HCT116 (cell line): ENCODE results near the gene LRRC34. TPM values are rescaled to one million over a fixed set of nuclear protein-coding genes. Genes with fewer than 3 reads are reported as not detected.

Experiments used
- ATAC-seq: fragments of 200-7000 bp; cut with Tn5 transposase; 2 replicates; pipeline ENCODE4 v1.9.1; 2020; ENCODE audit warnings: mild to moderate bottlenecking, moderate library complexity
- BruUV-seq: library from RNA; stranded (reverse); fragments of 400-500 nt; replicated peaks from 2 replicates; lab custom pipeline; 2021; lab: Mats Ljungman, UMichigan
- CTCF ChIA-PET: fragments of 300-600 bp; sonication (Branson Sonifier 250); formaldehyde crosslinking; loops from one replicate; lab custom pipeline; 2021; ENCODE audit warnings: antibody characterized with exemption; lab: Charles Lee
- POLR2A ChIA-PET: fragments of 300-600, 350-600 bp; sonication (Branson Sonifier 250); formaldehyde crosslinking; loops from one replicate; lab custom pipeline; 2021; ENCODE audit warnings: antibody characterized with exemption; lab: Charles Lee
- RAD21 ChIA-PET, 2 experiments: fragments of 300-600 bp; sonication (Branson Sonifier 250); formaldehyde crosslinking; loops; one replicate each; lab custom pipeline; 2023; ENCODE audit warnings: low total read pairs in 2 of 2; ENCODE audit not compliant: uncharacterized antibody in 2 of 2, unreplicated experiment in 2 of 2, low non-redundant PET in 1 of 2; lab: Charles Lee
- DNase-seq: peaks from one replicate; pipeline ENCODE4 v3.0.0-alpha.2; 2010; ENCODE audit warnings: low read depth, low spot score
- H2AFZ ChIP-seq: fragments of 200-600 bp; shearing (Covaris generic), sonication (generic); 2 replicates; pipeline ENCODE4 v1.6.1; 2017; ENCODE audit warnings: low read depth, mixed run types, mixed read lengths, antibody characterized with exemption, low read length; ENCODE audit not compliant: poor library complexity, severe bottlenecking
- H3K27ac ChIP-seq: 2 replicates; pipeline ENCODE4 v1.5.1; 2012; ENCODE audit warnings: low read depth, low read length
- H3K27me3 ChIP-seq: fragments of 200-600 bp; sonication (generic); 2 replicates; pipeline ENCODE4 v1.6.1; 2016; ENCODE audit warnings: mixed run types, low read length, mixed read lengths; ENCODE audit not compliant: insufficient read depth
- H3K36me3 ChIP-seq, 2 experiments: fragments of 200-500 bp in 1 of 2; fragments of 200-600 bp in 1 of 2; sonication (Bioruptor generic) in 1 of 2; sonication (generic) in 1 of 2; 2 replicates each; pipeline versions ENCODE4 v1.5.1 to v1.6.1; 2014 to 2016; ENCODE audit warnings: low read length in 2 of 2, inconsistent platforms in 1 of 2, mixed read lengths in 1 of 2, mixed run types in 1 of 2; ENCODE audit not compliant: insufficient read depth in 2 of 2, control insufficient read depth in 1 of 2
- H3K4me1 ChIP-seq, 2 experiments: fragments of 200-600 bp in 1 of 2; sonication (generic) in 1 of 2; 2 replicates each; pipeline versions ENCODE4 v1.5.1 to v1.6.1; 2012 to 2017; ENCODE audit warnings: low read length in 2 of 2, inconsistent platforms in 1 of 2, mild to moderate bottlenecking in 1 of 2, mixed read lengths in 1 of 2, mixed run types in 1 of 2, moderate library complexity in 1 of 2; ENCODE audit not compliant: insufficient read depth in 2 of 2, control insufficient read depth in 1 of 2
- H3K4me2 ChIP-seq: fragments of 200-600 bp; sonication (generic); 2 replicates; pipeline ENCODE4 v1.6.1; 2017; ENCODE audit warnings: mixed run types, low read length, mixed read lengths
- H3K4me3 ChIP-seq, 2 experiments: fragments of 200-600 bp in 1 of 2; sonication (generic) in 1 of 2; replicated peaks in 1 of 2; 2 replicates each; pipeline ENCODE4 v1.5.1; 2011 to 2016; ENCODE audit warnings: low read length in 2 of 2, control low read depth in 1 of 2, low read depth in 1 of 2, mild to moderate bottlenecking in 1 of 2, mixed read lengths in 1 of 2, mixed run types in 1 of 2
- H3K79me2 ChIP-seq: fragments of 200-600 bp; sonication (generic); 2 replicates; pipeline ENCODE4 v1.6.1; 2017; ENCODE audit warnings: mild to moderate bottlenecking, mixed run types, low read length, moderate library complexity, mixed read lengths; ENCODE audit not compliant: insufficient read depth
- H3K9ac ChIP-seq: fragments of 200-600 bp; sonication (generic); 2 replicates; pipeline ENCODE4 v1.6.1; 2016; ENCODE audit warnings: low read length, mixed read lengths
- H3K9me2 ChIP-seq: fragments of 200-600 bp; sonication (generic), shearing (Covaris generic); 2 replicates; pipeline ENCODE4 v1.6.1; 2017; ENCODE audit warnings: mixed run types, mild to moderate bottlenecking, moderate library complexity; ENCODE audit not compliant: insufficient read depth
- H3K9me3 ChIP-seq, 2 experiments: fragments of 200-500 bp in 1 of 2; fragments of 200-600 bp in 1 of 2; sonication (Bioruptor generic) in 1 of 2; sonication (generic) in 1 of 2; 2 replicates each; pipeline ENCODE4 v1.6.1; 2014 to 2017; ENCODE audit warnings: low read length in 2 of 2, mixed read lengths in 2 of 2, inconsistent platforms in 1 of 2, low read depth in 1 of 2, mild to moderate bottlenecking in 1 of 2, mixed run types in 1 of 2, moderate library complexity in 1 of 2; ENCODE audit not compliant: control insufficient read depth in 1 of 2, insufficient read depth in 1 of 2
- H4K20me1 ChIP-seq: fragments of 200-600 bp; sonication (generic), shearing (Covaris generic); 2 replicates; pipeline ENCODE4 v1.6.1; 2017; ENCODE audit warnings: mixed run types, mild to moderate bottlenecking, moderate library complexity; ENCODE audit not compliant: insufficient read depth
- ATF3 ChIP-seq: IDR thresholded peaks from 2 replicates; pipeline ENCODE4 v1.6.1; 2012
- CEBPB ChIP-seq: IDR thresholded peaks from 2 replicates; pipeline ENCODE4 v1.6.1; 2012; ENCODE audit warnings: low read depth
- CTCF ChIP-seq, 3 experiments: fragments of 200-600 bp in 1 of 3; sonication (generic) in 1 of 3; IDR thresholded peaks in 2 of 3; conservative IDR thresholded peaks in 1 of 3; 2 replicates each; pipeline ENCODE4 v1.5.1; 2012 to 2017; ENCODE audit warnings: low read depth in 2 of 3, low read length in 2 of 3, antibody characterized with exemption in 1 of 3, borderline replicate concordance in 1 of 3, control low read depth in 1 of 3, mild to moderate bottlenecking in 1 of 3, mixed read lengths in 1 of 3, mixed run types in 1 of 3, moderate library complexity in 1 of 3; ENCODE audit not compliant: insufficient read depth in 1 of 3
- EGR1 ChIP-seq: IDR thresholded peaks from 2 replicates; pipeline ENCODE4 v1.6.1; 2012; ENCODE audit warnings: low read depth
- EZH2 ChIP-seq: fragments of 200-600 bp; sonication (generic); IDR thresholded peaks from 2 replicates; pipeline ENCODE4 v1.6.1; 2017; ENCODE audit warnings: antibody characterized with exemption, mixed run types
- EZH2phosphoT487 ChIP-seq: fragments of 200-600 bp; IDR thresholded peaks from 2 replicates; pipeline ENCODE4 v1.6.1; 2018; ENCODE audit warnings: antibody characterized with exemption, borderline replicate concordance
- FOSL1 ChIP-seq: IDR thresholded peaks from 2 replicates; pipeline ENCODE4 v1.6.1; 2012; ENCODE audit warnings: low read depth
- MAX ChIP-seq: IDR thresholded peaks from 2 replicates; pipeline ENCODE4 v1.6.1; 2012
- POLR2AphosphoS5 ChIP-seq: IDR thresholded peaks from 2 replicates; pipeline ENCODE4 v1.6.1; 2011; ENCODE audit warnings: mild to moderate bottlenecking, low read depth, low read length, moderate library complexity
- SRF ChIP-seq: IDR thresholded peaks from 2 replicates; pipeline ENCODE4 v1.6.1; 2012; ENCODE audit warnings: low read depth
- YY1 ChIP-seq: IDR thresholded peaks from 2 replicates; pipeline ENCODE4 v1.6.1; 2011; ENCODE audit warnings: low read length, low read depth, moderate library complexity, mild to moderate bottlenecking; ENCODE audit not compliant: insufficient replicate concordance; ENCODE audit errors: extremely low read depth
- intact Hi-C: fragments of 100-400 bp; cut with micrococcal nuclease; formaldehyde crosslinking; loops from 2 replicates; pipeline ENCODE4 v1.10.0; 2022
- total RNA-seq: library from RNA; stranded (reverse); gene quantifications from one replicate; pipeline ENCODE4 v1.2.1, GENCODE V29; 2021; ENCODE audit not compliant: unreplicated experiment
- TF ChIP-seq, protein P1 (sequence below): IDR thresholded peaks from 2 replicates; pipeline ENCODE4 v1.6.1; 2012; ENCODE audit warnings: low read depth

Gene LRRC34
- total RNA-seq, 1 experiment from 2014 or later, result not detected

DNA sequence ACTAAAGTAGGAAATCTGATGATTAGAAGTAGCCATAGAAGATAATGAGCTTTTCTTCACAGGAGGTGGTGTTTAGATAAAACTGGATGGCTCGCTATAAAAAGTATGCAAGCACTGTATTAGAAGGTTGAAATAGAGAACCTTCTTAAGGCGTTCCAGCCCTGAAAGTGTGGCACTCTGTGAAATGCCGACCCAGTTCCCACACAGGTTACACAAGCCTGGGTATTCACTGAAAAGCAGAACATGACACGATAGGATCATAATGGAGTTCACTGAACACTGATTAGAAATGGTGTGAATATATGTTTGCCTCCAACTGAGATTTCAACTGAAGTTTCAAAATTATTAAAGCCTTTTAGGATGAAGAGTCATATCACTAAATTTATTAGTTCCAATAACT, 15.0 kb upstream of the LRRC34 start:
- CTCF ChIA-PET, result no interaction called here
- intact Hi-C loops, result no loop called here
- no peak for ATAC-seq
- no peak overlapping the region for H3K27ac ChIP-seq
- H3K36me3 ChIP-seq, result no peaks in the 10 kb centered on the region
- TF ChIP-seq, protein P1, sequence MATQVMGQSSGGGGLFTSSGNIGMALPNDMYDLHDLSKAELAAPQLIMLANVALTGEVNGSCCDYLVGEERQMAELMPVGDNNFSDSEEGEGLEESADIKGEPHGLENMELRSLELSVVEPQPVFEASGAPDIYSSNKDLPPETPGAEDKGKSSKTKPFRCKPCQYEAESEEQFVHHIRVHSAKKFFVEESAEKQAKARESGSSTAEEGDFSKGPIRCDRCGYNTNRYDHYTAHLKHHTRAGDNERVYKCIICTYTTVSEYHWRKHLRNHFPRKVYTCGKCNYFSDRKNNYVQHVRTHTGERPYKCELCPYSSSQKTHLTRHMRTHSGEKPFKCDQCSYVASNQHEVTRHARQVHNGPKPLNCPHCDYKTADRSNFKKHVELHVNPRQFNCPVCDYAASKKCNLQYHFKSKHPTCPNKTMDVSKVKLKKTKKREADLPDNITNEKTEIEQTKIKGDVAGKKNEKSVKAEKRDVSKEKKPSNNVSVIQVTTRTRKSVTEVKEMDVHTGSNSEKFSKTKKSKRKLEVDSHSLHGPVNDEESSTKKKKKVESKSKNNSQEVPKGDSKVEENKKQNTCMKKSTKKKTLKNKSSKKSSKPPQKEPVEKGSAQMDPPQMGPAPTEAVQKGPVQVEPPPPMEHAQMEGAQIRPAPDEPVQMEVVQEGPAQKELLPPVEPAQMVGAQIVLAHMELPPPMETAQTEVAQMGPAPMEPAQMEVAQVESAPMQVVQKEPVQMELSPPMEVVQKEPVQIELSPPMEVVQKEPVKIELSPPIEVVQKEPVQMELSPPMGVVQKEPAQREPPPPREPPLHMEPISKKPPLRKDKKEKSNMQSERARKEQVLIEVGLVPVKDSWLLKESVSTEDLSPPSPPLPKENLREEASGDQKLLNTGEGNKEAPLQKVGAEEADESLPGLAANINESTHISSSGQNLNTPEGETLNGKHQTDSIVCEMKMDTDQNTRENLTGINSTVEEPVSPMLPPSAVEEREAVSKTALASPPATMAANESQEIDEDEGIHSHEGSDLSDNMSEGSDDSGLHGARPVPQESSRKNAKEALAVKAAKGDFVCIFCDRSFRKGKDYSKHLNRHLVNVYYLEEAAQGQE, result no peak
- TF ChIP-seq SRF (no peak), ATF3 (no peak), CTCF (IDR thresholded peaks at IDR 0.05 in 2 of 3, conservative IDR thresholded peaks at IDR 0.05 in 1 of 3; ENCODE audit: borderline replicate concordance in 1 of 3, insufficient read depth in 1 of 3, low read depth in 2 of 3, low read length in 2 of 3) (no peak), EGR1 (no peak), POLR2AphosphoS5 (no peak), FOSL1 (no peak), YY1 (no peak), CEBPB (no peak), EZH2 (no peak), EZH2phosphoT487 (no peak), MAX (no peak)
- no peak for DNase-seq
- BruUV-seq, result no TSS peak
- no peak overlapping the region for H3K4me3 ChIP-seq
- no peak overlapping the region for H2AFZ ChIP-seq
- no peaks in the 10 kb centered on the region for H3K9me3 ChIP-seq
- H3K9ac ChIP-seq, result no peak overlapping the region
- RAD21 ChIA-PET, result no interaction called here
- POLR2A ChIA-PET, result no interaction called here
- H3K79me2 ChIP-seq, result no peaks in the 10 kb centered on the region
- no peaks in the 10 kb centered on the region for H4K20me1 ChIP-seq
- H3K27me3 ChIP-seq, result no peaks in the 10 kb centered on the region
- no peaks in the 10 kb centered on the region for H3K4me1 ChIP-seq
- no peak overlapping the region for H3K4me2 ChIP-seq
- no peaks in the 10 kb centered on the region for H3K9me2 ChIP-seq
